H1 (cell line): Measurements from ENCODE around the gene ANKRD13C. TPM values are rescaled to one million over a fixed set of nuclear protein-coding genes. Genes with fewer than 3 reads are reported as not detected.

Source experiments
- CTCF ChIA-PET: fragments of 300-600 bp; sonication (Branson Sonifier 250); formaldehyde crosslinking; loops from one replicate; lab custom pipeline; 2021; ENCODE audit not compliant: partially characterized antibody; lab: Charles Lee
- POLR2A ChIA-PET: fragments of 300-600 bp; sonication (Branson Sonifier 250); formaldehyde crosslinking; loops from one replicate; lab custom pipeline; 2021; ENCODE audit warnings: inconsistent platforms; ENCODE audit not compliant: partially characterized antibody; lab: Charles Lee
- DNase-seq, 2 experiments: peaks; one replicate each; pipeline versions ENCODE4 v3.0.0 to v3.0.0-alpha.2; 2010 to 2022; ENCODE audit warnings: low spot score in 2 of 2, low read depth in 1 of 2, mixed read lengths in 1 of 2
- FAIRE-seq: peaks from 2 replicates; lab custom pipeline; 2011; peaks lifted over from hg19 to GRCh38; lab: Jason Lieb, UNC
- H2AFZ ChIP-seq: 2 replicates; pipeline ENCODE4 v1.8.1; 2012; ENCODE audit warnings: low read length, inconsistent platforms
- H2AK5ac ChIP-seq: 2 replicates; pipeline ENCODE4 v1.6.1; 2013; ENCODE audit warnings: low read depth, low read length
- H2BK120ac ChIP-seq: replicated peaks from 2 replicates; pipeline ENCODE3; 2013; ENCODE audit warnings: low read depth, low read length, inconsistent platforms
- H2BK12ac ChIP-seq: 2 replicates; pipeline ENCODE4 v1.6.1; 2013; ENCODE audit warnings: low read depth, low read length
- H2BK15ac ChIP-seq: 2 replicates; pipeline ENCODE4 v1.6.1; 2013; ENCODE audit warnings: low read length
- H2BK20ac ChIP-seq: 2 replicates; pipeline ENCODE4 v1.6.1; 2013; ENCODE audit warnings: low read length
- H2BK5ac ChIP-seq: 2 replicates; pipeline ENCODE4 v1.6.1; 2013; ENCODE audit warnings: low read depth, low read length
- H3K14ac ChIP-seq: 2 replicates; pipeline ENCODE4 v1.6.1; 2013; ENCODE audit warnings: inconsistent platforms; ENCODE audit not compliant: insufficient read length
- H3K18ac ChIP-seq: 2 replicates; pipeline ENCODE4 v1.6.1; 2013; ENCODE audit warnings: low read length; ENCODE audit errors: extremely low read depth
- H3K23ac ChIP-seq: 2 replicates; pipeline ENCODE4 v1.6.1; 2013; ENCODE audit warnings: inconsistent platforms; ENCODE audit not compliant: insufficient read length
- H3K23me2 ChIP-seq: 2 replicates; pipeline ENCODE4 v1.6.1; 2013; ENCODE audit warnings: low read depth, low read length
- H3K27ac ChIP-seq: 2 replicates; pipeline ENCODE4 v1.6.1; 2011; ENCODE audit warnings: low read depth, low read length, inconsistent platforms
- H3K27me3 ChIP-seq, 4 experiments: replicated peaks in 1 of 4; 1 replicate in 1 of 4; 2 replicates in 3 of 4; pipeline versions ENCODE4 v1.6.1 to v1.8.1; 2011 to 2013; ENCODE audit warnings: low read length in 3 of 4, mild to moderate bottlenecking in 3 of 4, inconsistent platforms in 2 of 4, mixed read lengths in 2 of 4, moderate library complexity in 1 of 4; ENCODE audit not compliant: control insufficient read depth in 3 of 4, insufficient read depth in 3 of 4; ENCODE audit errors: extremely low read depth in 1 of 4
- H3K36me3 ChIP-seq, 4 experiments: 2 replicates each; pipeline versions ENCODE4 v1.6.1 to v1.8.1; 2011 to 2013; ENCODE audit warnings: mild to moderate bottlenecking in 4 of 4, low read length in 3 of 4, moderate library complexity in 2 of 4, control low read depth in 1 of 4, inconsistent platforms in 1 of 4; ENCODE audit not compliant: insufficient read depth in 4 of 4, control insufficient read depth in 2 of 4
- H3K4ac ChIP-seq: replicated peaks from 2 replicates; pipeline ENCODE3; 2013; ENCODE audit warnings: low read length, low read depth, mixed read lengths, inconsistent platforms; ENCODE audit not compliant: insufficient read length
- H3K4me1 ChIP-seq, 4 experiments: replicated peaks in 1 of 4; 1 replicate in 1 of 4; 2 replicates in 3 of 4; pipeline versions ENCODE4 v1.6.1 to v1.8.1; 2011 to 2013; ENCODE audit warnings: low read length in 3 of 4, inconsistent platforms in 2 of 4, mixed read lengths in 1 of 4; ENCODE audit not compliant: insufficient read depth in 4 of 4, control insufficient read depth in 3 of 4
- H3K4me2 ChIP-seq, 2 experiments: 2 replicates each; pipeline versions ENCODE4 v1.6.1 to v1.8.1; 2011 to 2013; ENCODE audit warnings: low read depth in 2 of 2, low read length in 2 of 2, control low read depth in 1 of 2, inconsistent platforms in 1 of 2, mild to moderate bottlenecking in 1 of 2; ENCODE audit not compliant: insufficient read depth in 1 of 2
- H3K4me3 ChIP-seq, 4 experiments: fragments of 200-600, 300-600 bp in 1 of 4; sonication (generic), shearing (Covaris generic), sonication (Bioruptor Twin) in 1 of 4; 2 replicates each; pipeline versions ENCODE4 v1.5.1 to v1.8.1; 2011 to 2016; ENCODE audit warnings: low read length in 4 of 4, low read depth in 3 of 4, control low read depth in 2 of 4, inconsistent platforms in 2 of 4, mild to moderate bottlenecking in 2 of 4, mixed read lengths in 1 of 4, moderate library complexity in 1 of 4; ENCODE audit not compliant: insufficient read depth in 2 of 4; ENCODE audit errors: extremely low read depth in 1 of 4
- H3K56ac ChIP-seq: replicated peaks from 2 replicates; pipeline ENCODE3; 2013; ENCODE audit warnings: low read depth, mild to moderate bottlenecking, mixed read lengths, low read length, inconsistent platforms; ENCODE audit not compliant: insufficient read length
- H3K79me1 ChIP-seq: 2 replicates; pipeline ENCODE4 v1.6.1; 2013; ENCODE audit warnings: low read depth, low read length, control low read depth
- H3K79me2 ChIP-seq, 2 experiments: 2 replicates each; pipeline versions ENCODE4 v1.6.1 to v1.8.1; 2012 to 2013; ENCODE audit warnings: low read length in 2 of 2, mild to moderate bottlenecking in 2 of 2, inconsistent platforms in 1 of 2; ENCODE audit not compliant: insufficient read depth in 2 of 2, control insufficient read depth in 1 of 2
- H3K9ac ChIP-seq, 4 experiments: replicated peaks in 1 of 4; 1 replicate in 1 of 4; 2 replicates in 3 of 4; pipeline versions ENCODE4 v1.6.1 to v1.8.1; 2011 to 2013; ENCODE audit warnings: low read depth in 3 of 4, low read length in 3 of 4, control low read depth in 2 of 4, mild to moderate bottlenecking in 2 of 4, moderate library complexity in 2 of 4, inconsistent platforms in 1 of 4; ENCODE audit errors: extremely low read depth in 1 of 4
- H3K9me3 ChIP-seq, 2 experiments: 2 replicates each; pipeline versions ENCODE4 v1.6.1 to v1.8.1; 2012 to 2013; ENCODE audit warnings: mild to moderate bottlenecking in 2 of 2, moderate library complexity in 2 of 2, control low read depth in 1 of 2, inconsistent platforms in 1 of 2, low read depth in 1 of 2, low read length in 1 of 2, mixed read lengths in 1 of 2; ENCODE audit not compliant: insufficient read depth in 2 of 2
- H4K20me1 ChIP-seq, 2 experiments: replicated peaks in 1 of 2; 2 replicates each; pipeline versions ENCODE3 to v1.8.1; 2011 to 2013; ENCODE audit warnings: inconsistent platforms in 2 of 2, low read length in 2 of 2, mild to moderate bottlenecking in 1 of 2; ENCODE audit not compliant: insufficient read depth in 2 of 2, control insufficient read depth in 1 of 2
- H4K5ac ChIP-seq: 2 replicates; pipeline ENCODE4 v1.6.1; 2013; ENCODE audit warnings: low read length, low read depth, mixed read lengths, inconsistent platforms; ENCODE audit not compliant: insufficient read length
- H4K8ac ChIP-seq: 2 replicates; pipeline ENCODE4 v1.8.0; 2013; ENCODE audit warnings: mild to moderate bottlenecking, moderate library complexity, low read length, inconsistent platforms; ENCODE audit not compliant: insufficient read depth; ENCODE audit errors: extremely low read depth
- H4K91ac ChIP-seq: replicated peaks from 2 replicates; pipeline ENCODE3; 2013; ENCODE audit warnings: low read length, mixed read lengths, inconsistent platforms; ENCODE audit not compliant: insufficient read length
- JUN ChIP-seq: IDR thresholded peaks from 2 replicates; pipeline ENCODE4 v1.6.1; 2011; ENCODE audit warnings: low read depth, mild to moderate bottlenecking, improper control_type of control experiment, low read length
- MAFK ChIP-seq: IDR thresholded peaks from 2 replicates; pipeline ENCODE4 v1.6.1; 2012; ENCODE audit warnings: low read depth, mild to moderate bottlenecking, improper control_type of control experiment, low read length
- WGBS, 2 experiments: shearing (Covaris generic) in 1 of 2; methylation state at CpG; one replicate each; pipeline versions ENCODE4 v1.1.6 to v1.1.7; 2013 to 2015; ENCODE audit warnings: low lambda C conversion rate in 2 of 2, mixed read lengths in 2 of 2, inconsistent platforms in 1 of 2, low coverage in 1 of 2, missing lambda C conversion rate in 1 of 2; ENCODE audit not compliant: insufficient replicate concordance in 2 of 2, insufficient coverage in 1 of 2, insufficient read length in 1 of 2; ENCODE audit errors: extremely low coverage in 1 of 2, missing lambda C conversion rate in 1 of 2; 5-methylcytosine and 5-hydroxymethylcytosine counted together
- polyA plus RNA-seq, 7 experiments: library from polyadenylated mRNA; depleted of rRNA in 3 of 7; stranded (reverse) in 5 of 7; unstranded in 2 of 7; fragments of >200 nt in 5 of 7; fragments of 200-250 nt in 2 of 7; gene quantifications; 1 replicate in 5 of 7; 2 replicates in 1 of 7; 4 replicates in 1 of 7; pipeline versions ENCODE4 v1.2.1 to v1.2.3, GENCODE V29; 2011 to 2013; ENCODE audit warnings: missing spikeins in 2 of 7, mixed read lengths in 2 of 7
- total RNA-seq: library from RNA; stranded (reverse); fragmentation: NEBNext Ultra II Directional; extraction: Animal tissue kit (Norgen Biotek cat#: 25700); gene quantifications from 2 replicates; pipeline ENCODE4 v1.2.1, GENCODE V29; 2021

The ANKRD13C gene
- total and polyA plus RNA-seq, 2 of the 8 experiments (the other 6 are each of a cell fraction or from before 2014, with no cell fraction given) = 4.8 to 21.7 TPM

DNA sequence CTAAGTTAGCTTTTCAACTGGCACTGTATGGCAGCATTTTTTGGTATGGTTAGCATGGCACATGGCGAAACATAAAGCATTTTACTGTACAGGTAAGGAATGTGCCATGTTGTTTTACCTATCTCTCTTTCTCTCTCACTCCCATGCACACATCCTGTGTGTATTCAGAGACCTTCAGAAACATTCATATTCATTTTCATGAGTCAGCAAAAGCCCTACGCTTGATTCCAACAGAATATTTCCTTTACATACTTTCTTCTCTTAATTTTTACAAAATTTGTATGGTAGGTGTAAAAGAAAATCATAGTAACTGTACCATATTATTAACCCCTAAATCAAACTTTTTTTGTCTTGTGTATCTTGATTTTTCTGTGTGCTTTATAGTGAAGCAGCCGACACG lies 123.0 kb downstream of the ANKRD13C start:
- Histone ChIP-seq H2AK5ac (no peak overlapping the region), H4K8ac (peak overlapping the region; percentile 75; the same call in 1 of the 2 replicates), H3K18ac (no peak overlapping the region), H2BK120ac (no peak overlapping the region), H4K5ac (no peak overlapping the region), H3K4me3 (no peak overlapping the region), H2AFZ (no peak overlapping the region), H3K23me2 (no peaks in the 10 kb centered on the region), H3K79me2 (peaks cover 0 to 25% of the 10 kb centered on the region in 2 experiments; a peak in 2 of 4 replicates), H3K27ac (no peak overlapping the region), H3K4me2 (no peak overlapping the region), H4K20me1 (peaks cover 2% of the 10 kb centered on the region in 2 experiments), H3K23ac (no peak overlapping the region), H2BK12ac (no peak overlapping the region), H4K91ac (no peak overlapping the region), H3K79me1 (no peaks in the 10 kb centered on the region), H3K9me3 (no peaks in the 10 kb centered on the region), H2BK15ac (no peak overlapping the region), H3K9ac (no peak overlapping the region; a peak in 1 of 7 replicates), H3K4ac (no peak overlapping the region), H3K36me3 (peaks cover 19 to 97% (median 68%) of the 10 kb centered on the region in 4 experiments), H3K56ac (no peak overlapping the region), H3K4me1 (no peaks in the 10 kb centered on the region), H2BK5ac (no peak overlapping the region), H2BK20ac (no peak overlapping the region), H3K27me3 (no peaks in the 10 kb centered on the region), H3K14ac (no peak overlapping the region)
- DNase-seq (no peak), FAIRE-seq (no peak)
- POLR2A ChIA-PET = interaction anchor here (0.8 to 7.3 kb wide), 3 partner anchors 18 to 25 kb away, joined by 3 to 20 read pairs (median 6); no protein-coding TSS in a partner anchor
- TF ChIP-seq MAFK (peak; percentile 75), JUN (no peak)
- CTCF ChIA-PET = no interaction called here
- 95% methylated on average over 4 of the region's 4 CpGs; no CpG with 5 or more reads in 1 of the 2 experiments for WGBS, 2 experiments
